RCC 7860 (cell line): ENCODE data around the gene NFKB2.

ENCODE experiments used
- DNase-seq: peaks from one replicate; pipeline ENCODE4 v3.0.0-alpha.2; 2015; ENCODE audit warnings: low spot score
- FAIRE-seq: peaks from 2 replicates; lab custom pipeline; 2012; peaks lifted over from hg19 to GRCh38; lab: Jason Lieb, UNC

The NFKB2 gene

GRCh38 chr10:102420714-102421506 lies 25.4 kb downstream of the NFKB2 start, which contains the start of gene FBXL15:
Gene FBXL15 (plus strand): TSS chr10:102420836. CDS start chr10:102421130, 294 bp downstream.
- DNase-seq (peak; percentile 90), FAIRE-seq (peak; percentile 69)

- no peak for DNase-seq
- no peak for FAIRE-seq
These were observed 25.9 kb downstream of the NFKB2 start for GRCh38 chr10:102421507-102421756.

- no peak for FAIRE-seq
- no peak for DNase-seq
These were observed 26.4 kb downstream of the NFKB2 start for GRCh38 chr10:102421757-102422512.

GRCh38 chr10:102422545-102423129 lies 27.1 kb downstream of the NFKB2 start:
- FAIRE-seq (no peak), DNase-seq (peak; percentile 70)

GRCh38 chr10:102423372-102423968 lies 28.0 kb downstream of the NFKB2 start:
- DNase-seq (no peak), FAIRE-seq (no peak)

GRCh38 chr10:102424145-102424544 lies 28.6 kb downstream of the NFKB2 start:
- no peak for DNase-seq
- no peak for FAIRE-seq

GRCh38 chr10:102424916-102425315 lies 29.4 kb downstream of the NFKB2 start:
- FAIRE-seq (no peak), DNase-seq (no peak)

GRCh38 chr10:102425444-102425843 lies 29.9 kb downstream of the NFKB2 start:
- no peak for FAIRE-seq
- no peak for DNase-seq

GRCh38 chr10:102426803-102427287 lies 31.3 kb downstream of the NFKB2 start:
- no peak for DNase-seq

GRCh38 chr10:102429468-102429867 lies 34.0 kb downstream of the NFKB2 start:
- FAIRE-seq (no peak), DNase-seq (no peak)

More at GRCh38 chr10:102426803-102427287, 31.3 kb downstream of the NFKB2 start:
- FAIRE-seq = no peak

GRCh38 chr10:102431452-102432124 lies 36.1 kb downstream of the NFKB2 start:
- no peak for DNase-seq
- no peak for FAIRE-seq

- peak; percentile 90 for DNase-seq
- peak; percentile 77 for FAIRE-seq
These were observed 36.9 kb downstream of the NFKB2 start, which contains the start of gene CUEDC2 for GRCh38 chr10:102432162-102432950. Gene CUEDC2 (minus strand): TSS chr10:102432574. CDS start chr10:102425188, 7,386 bp downstream.

GRCh38 chr10:102433619-102434046 lies 38.1 kb downstream of the NFKB2 start:
- FAIRE-seq = no peak
- no peak for DNase-seq

- FAIRE-seq (no peak), DNase-seq (no peak)
These were observed 39.1 kb downstream of the NFKB2 start for GRCh38 chr10:102434394-102435132.

- no peak for FAIRE-seq
These were observed 39.6 kb downstream of the NFKB2 start for GRCh38 chr10:102435133-102435497.

GRCh38 chr10:102435529-102436233 lies 40.2 kb downstream of the NFKB2 start:
- FAIRE-seq (no peak), DNase-seq (no peak)

More at GRCh38 chr10:102435133-102435497, 39.6 kb downstream of the NFKB2 start:
- no peak for DNase-seq

GRCh38 chr10:102436312-102436711 lies 40.8 kb downstream of the NFKB2 start:
- FAIRE-seq (no peak), DNase-seq (no peak)

GRCh38 chr10:102437515-102437914 lies 42.0 kb downstream of the NFKB2 start:
- no peak for FAIRE-seq
- DNase-seq = no peak
